GM23338 (cell line): ENCODE measurements around the gene CACNA1C.

Experiments used
- CREB1 ChIP-seq: fragments of 250-450 bp; sonication (Bioruptor Pico); IDR thresholded peaks from 2 replicates; pipeline ENCODE4 v1.5.0; 2020; ENCODE audit warnings: low read depth, mild to moderate bottlenecking, moderate library complexity
- CTCF ChIP-seq, 2 experiments: fragments of 200-600 bp in 1 of 2; sonication (generic) in 1 of 2; conservative IDR thresholded peaks; 2 replicates each; pipeline versions ENCODE4 v1.5.1 to v1.6.1; 2016 to 2017; ENCODE audit warnings: antibody characterized with exemption in 2 of 2, low read depth in 2 of 2, mild to moderate bottlenecking in 2 of 2, moderate library complexity in 1 of 2
- ETS1 ChIP-seq: IDR thresholded peaks from 2 replicates; pipeline ENCODE4 v1.6.1; 2016; ENCODE audit warnings: antibody characterized with exemption
- EZH2 ChIP-seq: fragments of 200-600 bp; sonication (generic); IDR thresholded peaks from one replicate; pipeline ENCODE4 v1.8.0; 2017; ENCODE audit warnings: antibody characterized with exemption, mild to moderate bottlenecking, low read depth; ENCODE audit not compliant: unreplicated experiment
- EZH2phosphoT487 ChIP-seq: fragments of 200-600 bp; sonication (generic); IDR thresholded peaks from one replicate; pipeline ENCODE4 v1.8.1; 2018; ENCODE audit warnings: antibody characterized with exemption; ENCODE audit not compliant: unreplicated experiment
- NANOG ChIP-seq: IDR thresholded peaks from 2 replicates; pipeline ENCODE4 v1.6.1; 2016; ENCODE audit warnings: antibody characterized with exemption, borderline replicate concordance
- POLR2AphosphoS5 ChIP-seq: IDR thresholded peaks from 2 replicates; pipeline ENCODE4 v1.6.1; 2016; ENCODE audit warnings: antibody characterized with exemption, low read depth
- REST ChIP-seq: IDR thresholded peaks from one replicate; pipeline ENCODE4 v1.6.1; 2018; ENCODE audit warnings: antibody characterized with exemption; ENCODE audit not compliant: unreplicated experiment
- STAT1 ChIP-seq: IDR thresholded peaks from one replicate; pipeline ENCODE4 v1.6.1; 2016; ENCODE audit warnings: antibody characterized with exemption; ENCODE audit not compliant: unreplicated experiment
- ZNF114 ChIP-seq: fragments of 250-450 bp; sonication (Bioruptor Pico); IDR thresholded peaks from 2 replicates; pipeline ENCODE4 v1.5.0; 2020; ENCODE audit warnings: mild to moderate bottlenecking, moderate library complexity
- ZNF331 ChIP-seq: fragments of 250-450 bp; sonication (Bioruptor Pico); IDR thresholded peaks from 2 replicates; pipeline ENCODE4 v1.5.0; 2020; ENCODE audit warnings: low read depth, mild to moderate bottlenecking, moderate library complexity

- TF ChIP-seq POLR2AphosphoS5 = no peak
- peak; percentile 35 to 59 for TF ChIP-seq CTCF (conservative IDR thresholded peaks at IDR 0.05; ENCODE audit: low read depth in 2 of 2)
- TF ChIP-seq EZH2phosphoT487 = no peak
- TF ChIP-seq NANOG = no peak
- TF ChIP-seq CREB1 (CRISPR knock-in tag) = no peak
- TF ChIP-seq EZH2 = no peak
- TF ChIP-seq ZNF114 = no peak
- no peak for TF ChIP-seq STAT1
- TF ChIP-seq ZNF331 = no peak
- no peak for TF ChIP-seq REST
- no peak for TF ChIP-seq ETS1
Measured at GRCh38 chr12:2282318-2282717, 229.5 kb downstream of the CACNA1C start.
